ENCODE results near the gene CLCN1.

- no peak for TF ChIP-seq CTCF (conservative IDR thresholded peaks at IDR 0.05 in 1 of 2, IDR thresholded peaks at IDR 0.05 in 1 of 2; ENCODE audit: extremely low read depth in 1 of 2, insufficient read depth in 1 of 2, low read depth in 1 of 2, low read length in 2 of 2)
- TF ChIP-seq EZH2 (IDR thresholded peaks at IDR 0.05; ENCODE audit: borderline replicate concordance, low read length), result no peak
These were observed 57.4 kb downstream of the CLCN1 start for GRCh38 chr7:143373255-143373794.

Data from mammary epithelial cell (primary cell).